Activated CD4-positive, alpha-beta T cell treated with anti-CD3 and anti-CD28 coated beads, Interleukin-2, amount 50 U/mL, for 4 hours (primary cell): ENCODE data around the gene MPZ.
A peak's percentile ranks its signal among the peaks of the same experiment; 100 is the strongest.
"Not testable (repeated sequence)": the region's sequence is repeated elsewhere in the genome, so short reads cannot be mapped to it uniquely, and the experiment has no call there.

Experiments
- DNase-seq, 2 experiments: peaks; one replicate each; pipeline ENCODE4 v3.0.0-alpha.2; 2020

Gene MPZ

DNA sequence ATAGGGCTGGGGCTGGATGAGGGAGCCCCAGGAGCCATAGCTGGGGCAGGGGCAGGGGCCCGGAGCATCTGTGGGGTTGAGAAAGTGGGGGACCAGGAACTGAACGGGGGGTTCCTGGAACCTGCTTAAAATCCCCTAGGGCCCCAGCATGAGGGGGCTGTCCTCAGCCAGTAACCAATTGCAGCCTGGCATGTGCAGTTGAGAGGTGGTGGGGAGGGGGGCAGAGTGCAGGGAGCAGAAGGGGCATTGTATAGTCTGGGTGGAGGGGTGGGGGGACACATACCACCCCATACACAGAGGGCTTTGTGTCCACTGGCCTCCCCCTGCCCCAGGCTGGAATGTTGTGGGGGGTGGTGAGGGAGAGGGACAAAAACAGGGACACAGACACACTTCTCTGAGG lies at the start of gene MPZ:
Gene MPZ (minus strand): TSS at position 101 of the 400 bp plus-strand sequence. CDS start 63 bp downstream, at position 38.
- no peak for DNase-seq

DNA sequence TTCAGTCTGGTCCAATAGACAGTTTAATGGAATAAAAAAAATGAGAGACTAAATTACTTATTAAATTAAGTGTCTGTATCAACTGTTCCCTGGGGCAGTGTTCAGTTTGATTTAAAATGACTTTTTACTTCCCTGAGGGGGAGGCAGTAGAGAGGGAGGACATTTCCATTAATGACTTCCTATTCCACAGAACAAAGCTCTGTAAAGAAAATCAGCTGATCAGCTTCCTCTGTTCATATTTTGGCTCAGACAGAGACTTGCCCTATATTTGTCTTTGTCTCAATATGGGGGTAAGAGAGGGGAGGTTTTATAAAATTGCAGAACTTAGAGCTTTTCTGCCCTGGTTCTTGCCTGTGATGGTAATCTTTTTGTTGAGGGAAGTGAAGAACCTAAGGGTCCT lies 49.5 kb upstream of the MPZ start:
- no peak for DNase-seq

DNA sequence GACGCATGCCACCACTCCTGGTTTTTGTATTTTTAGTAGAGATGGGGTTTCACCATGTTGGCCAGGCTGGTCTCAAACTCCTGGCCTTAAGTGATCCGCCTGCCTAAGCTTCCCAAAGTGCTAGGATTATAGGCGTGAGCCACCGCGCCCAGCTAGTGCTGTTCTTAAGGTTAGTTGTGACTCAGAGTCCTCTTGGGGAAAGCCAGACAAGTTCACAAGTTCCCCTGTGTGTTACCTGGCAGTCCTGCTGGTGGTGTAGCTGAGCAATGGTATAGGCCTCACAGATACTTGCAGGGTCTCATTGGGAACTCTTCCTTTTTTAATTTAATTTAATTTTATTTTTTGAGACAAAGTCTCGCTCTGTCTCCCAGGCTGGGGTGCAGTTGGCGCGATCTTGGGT lies 47.3 kb upstream of the MPZ start:
- DNase-seq = no peak

DNA sequence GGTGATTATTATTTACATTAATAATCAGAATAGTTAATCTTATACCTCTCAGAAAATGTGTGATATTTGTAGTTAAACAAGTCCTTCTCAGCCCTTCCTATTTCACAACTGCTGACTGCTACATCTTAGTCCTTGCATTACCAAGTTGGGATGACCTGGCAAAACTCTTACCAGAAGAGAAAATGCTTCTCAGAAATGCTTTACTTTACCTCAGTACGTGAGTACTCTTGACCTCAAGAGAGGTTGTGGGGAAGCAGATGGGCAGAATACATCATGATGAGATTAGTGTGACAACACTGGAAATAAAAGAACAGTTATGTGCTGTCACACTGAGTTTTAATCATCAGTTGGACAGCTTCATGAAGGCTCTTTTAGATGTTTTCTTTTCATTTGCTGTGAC lies 41.7 kb upstream of the MPZ start:
- DNase-seq = no peak

DNA sequence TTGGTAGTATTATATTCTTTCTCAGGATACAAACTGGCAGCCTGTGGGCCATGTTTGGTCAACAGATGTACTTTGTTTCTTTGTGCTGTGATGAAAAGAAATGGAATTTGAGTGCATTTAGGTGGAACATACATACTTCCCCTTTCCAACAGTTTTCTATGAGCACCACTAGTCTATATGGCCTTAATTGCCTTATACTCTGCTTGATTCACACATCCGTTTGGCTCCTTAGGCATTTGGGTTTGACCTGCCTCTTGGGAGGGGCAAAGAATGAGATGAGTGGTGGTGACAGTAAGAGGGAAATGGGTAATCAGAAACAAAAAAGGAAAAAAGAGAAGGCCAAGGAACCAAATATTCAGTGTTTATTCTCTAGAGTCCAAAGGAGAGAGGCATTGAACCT lies 40.9 kb upstream of the MPZ start:
- DNase-seq = no peak

DNA sequence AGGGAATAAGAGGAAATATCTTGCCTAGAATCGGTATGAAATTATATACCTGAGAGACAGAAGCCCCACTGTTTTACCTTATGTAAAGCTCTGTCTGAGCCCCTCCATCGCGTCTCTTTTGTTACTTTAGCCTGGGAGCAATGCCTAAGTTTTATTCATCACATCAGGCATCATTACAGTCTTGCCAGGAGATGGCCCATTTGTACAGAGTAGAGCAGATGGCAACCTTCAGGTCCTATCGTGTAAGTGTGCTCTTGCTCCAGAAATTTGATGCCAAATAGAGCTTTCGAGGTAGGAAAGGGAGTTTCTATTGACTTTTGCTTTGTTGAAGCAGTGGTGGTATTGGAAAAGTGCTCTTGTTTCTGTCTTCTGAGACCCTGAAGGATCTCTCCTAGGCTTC lies 33.1 kb upstream of the MPZ start:
- DNase-seq = no peak

DNA sequence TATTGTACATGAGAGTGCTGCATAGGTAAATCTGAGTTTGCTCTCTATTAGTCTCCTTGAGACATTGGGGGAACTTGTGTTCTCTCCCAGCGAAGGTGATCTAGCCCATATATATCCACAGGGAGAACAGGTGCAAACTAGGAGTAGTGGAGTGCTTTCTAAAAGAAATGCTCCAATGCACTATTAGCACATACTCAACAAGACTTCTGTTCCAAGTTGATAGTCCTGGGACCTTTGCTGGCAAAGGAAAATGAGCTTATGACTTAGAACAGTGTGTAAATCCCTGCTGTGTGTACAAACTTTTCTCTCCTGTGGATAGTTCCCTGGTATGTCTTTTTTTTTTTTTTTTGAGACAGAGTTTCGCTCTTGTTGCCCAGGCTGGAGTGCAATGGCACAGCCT lies 32.4 kb upstream of the MPZ start:
- no peak for DNase-seq

DNA sequence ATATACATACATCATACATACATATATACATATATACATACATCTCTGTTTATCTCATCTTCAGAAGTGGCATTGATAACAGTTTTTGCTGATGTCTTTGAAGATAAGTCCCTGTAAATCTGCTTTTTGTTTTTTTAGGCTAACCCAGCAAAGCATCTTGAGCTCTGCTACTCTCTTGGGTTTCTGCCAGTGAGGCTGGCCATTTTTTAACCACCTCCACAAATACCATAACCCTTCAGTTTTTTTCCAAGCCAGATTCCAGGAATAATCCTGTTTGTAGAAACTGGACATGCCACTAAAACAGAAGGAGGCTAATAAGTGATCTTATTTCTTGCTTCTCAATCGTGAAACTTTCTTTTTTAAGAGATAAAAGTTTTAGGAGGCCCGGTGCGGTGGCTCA lies 26.0 kb upstream of the MPZ start:
- no peak for DNase-seq

DNA sequence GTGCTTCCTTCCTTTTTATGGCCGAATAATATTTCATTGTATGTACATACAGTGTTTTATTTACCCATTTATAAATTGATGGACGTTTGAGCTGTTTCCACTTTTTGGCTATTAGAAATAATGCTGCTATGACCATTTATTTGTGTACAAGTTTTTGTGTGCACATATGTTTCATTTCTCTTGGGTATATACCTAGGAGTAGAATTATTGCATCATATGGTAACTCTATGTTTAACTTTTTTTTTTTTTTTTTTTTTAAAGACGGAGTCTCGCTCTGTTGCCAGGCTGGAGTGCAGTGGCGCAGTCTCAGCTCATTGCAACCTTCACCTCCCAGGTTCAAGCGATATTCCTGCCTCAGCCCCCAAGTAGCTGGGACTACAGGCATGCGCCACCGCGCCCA lies 23.4 kb upstream of the MPZ start:
- no peak for DNase-seq

DNA sequence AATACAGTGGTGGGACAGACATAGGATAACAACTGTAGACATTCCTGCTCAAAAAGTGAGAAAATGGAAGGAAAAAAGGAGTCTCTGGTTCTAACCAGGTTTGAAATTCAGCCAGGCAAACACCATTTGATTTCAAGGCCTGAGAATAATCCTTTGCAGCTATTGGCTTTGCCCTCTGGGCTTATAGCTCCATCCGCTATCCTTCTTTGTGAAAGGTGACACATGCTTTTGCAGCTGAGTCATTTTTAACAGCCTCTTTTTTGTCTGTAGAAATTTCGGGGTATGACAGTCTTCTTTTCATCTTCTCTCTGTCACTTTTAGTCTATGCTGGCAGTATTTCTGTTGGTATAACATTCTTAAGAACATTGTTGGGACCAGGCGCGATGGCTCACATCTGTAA lies 20.6 kb upstream of the MPZ start:
- no peak for DNase-seq

DNA sequence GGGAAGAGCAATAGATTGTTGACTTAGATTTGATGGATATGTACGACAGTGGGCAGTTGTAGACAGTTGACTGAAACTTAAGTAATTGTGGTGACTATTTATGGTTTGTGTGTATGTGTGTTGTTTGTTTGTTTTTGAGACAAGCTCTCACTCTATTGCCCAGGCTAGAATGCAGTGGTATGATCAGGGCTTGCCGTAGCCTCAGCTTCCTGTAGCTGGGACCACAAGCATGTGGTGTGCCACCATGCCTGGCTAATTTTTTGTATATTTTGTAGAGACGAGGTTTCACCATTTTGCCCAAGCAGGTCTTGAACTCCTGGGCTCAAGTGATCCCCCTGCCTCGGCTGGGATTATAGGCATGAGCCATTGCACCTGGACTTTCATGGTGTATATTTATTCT lies 14.3 kb upstream of the MPZ start:
- DNase-seq = no peak

DNA sequence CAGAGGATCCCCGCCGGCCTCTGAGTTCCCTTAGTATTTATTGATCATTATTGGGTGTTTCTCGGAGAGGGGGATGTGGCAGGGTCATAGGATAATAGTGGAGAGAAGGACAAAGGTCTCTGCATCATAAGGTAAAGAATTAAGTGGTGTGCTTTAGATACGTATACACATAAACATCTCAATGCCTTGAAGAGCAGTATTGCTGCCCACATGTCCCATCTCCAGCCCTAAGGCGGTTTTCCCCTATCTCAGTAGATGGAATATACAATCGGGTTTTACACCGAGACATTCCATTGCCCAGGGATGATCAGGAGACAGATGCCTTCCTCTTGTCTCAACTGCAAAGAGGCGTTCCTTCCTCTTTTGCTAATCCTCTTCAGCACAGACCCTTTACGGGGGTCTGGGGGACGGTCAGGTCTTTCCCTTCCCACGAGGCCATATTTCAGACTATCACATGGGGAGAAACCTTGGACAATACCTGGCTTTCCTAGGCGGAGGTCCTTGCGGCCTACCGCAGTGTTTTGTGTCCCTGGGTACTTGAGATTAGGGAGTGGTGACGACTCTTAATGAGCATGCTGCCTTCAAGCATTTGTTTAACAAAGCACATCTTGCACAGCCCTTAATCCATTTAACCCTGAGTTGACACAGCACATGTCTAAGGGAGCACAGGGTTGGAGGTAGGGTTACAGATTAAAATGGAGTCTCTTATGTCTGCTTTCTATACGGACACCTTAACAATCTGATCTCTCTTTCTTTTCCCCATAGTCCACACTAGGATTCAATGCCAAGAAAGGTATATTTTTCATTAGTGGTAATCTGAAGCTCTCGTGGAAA lies 6.3 kb upstream of the MPZ start:
- DNase-seq = not testable (repeated sequence)

DNA sequence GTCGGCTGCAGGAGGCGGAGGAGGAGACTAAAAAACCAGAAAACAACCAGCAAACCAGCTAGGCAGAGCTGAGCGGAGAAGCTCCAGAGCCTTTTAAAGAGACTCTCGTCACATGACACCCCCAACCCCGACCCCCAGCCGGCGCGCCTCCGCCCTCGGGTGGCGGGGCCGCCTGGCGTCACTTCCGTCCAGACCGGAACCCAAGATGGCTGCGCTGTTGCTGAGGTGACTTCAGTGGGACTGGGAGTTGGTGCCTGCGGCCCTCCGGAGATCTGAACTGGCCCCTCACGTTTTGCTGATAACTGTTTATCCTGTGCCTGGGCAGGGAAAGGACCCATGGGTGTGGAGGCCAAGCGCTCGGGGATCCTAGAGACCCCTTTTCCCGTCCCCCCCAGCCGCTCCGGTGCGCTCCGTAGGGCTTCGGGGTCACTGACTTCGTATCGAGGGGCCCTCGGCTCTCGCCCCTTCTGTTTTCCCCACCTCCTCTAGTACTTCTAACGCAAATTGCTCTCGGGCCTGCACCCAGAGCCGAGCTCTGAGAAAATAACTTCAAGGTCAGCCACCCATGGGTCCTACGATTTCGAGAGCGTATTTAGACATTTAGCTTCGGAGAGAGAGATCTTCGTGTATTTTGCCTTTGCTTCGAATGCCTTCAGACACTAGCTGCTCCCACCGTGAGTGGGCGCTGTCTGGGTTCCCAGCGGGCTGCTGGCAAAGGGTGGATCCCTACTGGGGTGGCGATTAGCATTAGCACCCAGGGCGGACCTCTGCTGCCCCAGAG lies 4.6 kb upstream of the MPZ start, which contains the start of gene SDHC:
Gene SDHC (plus strand): TSS at position 181 of the 781 bp plus-strand sequence. CDS start 25 bp downstream, at position 206.
- DNase-seq = peak; percentile 85

DNA sequence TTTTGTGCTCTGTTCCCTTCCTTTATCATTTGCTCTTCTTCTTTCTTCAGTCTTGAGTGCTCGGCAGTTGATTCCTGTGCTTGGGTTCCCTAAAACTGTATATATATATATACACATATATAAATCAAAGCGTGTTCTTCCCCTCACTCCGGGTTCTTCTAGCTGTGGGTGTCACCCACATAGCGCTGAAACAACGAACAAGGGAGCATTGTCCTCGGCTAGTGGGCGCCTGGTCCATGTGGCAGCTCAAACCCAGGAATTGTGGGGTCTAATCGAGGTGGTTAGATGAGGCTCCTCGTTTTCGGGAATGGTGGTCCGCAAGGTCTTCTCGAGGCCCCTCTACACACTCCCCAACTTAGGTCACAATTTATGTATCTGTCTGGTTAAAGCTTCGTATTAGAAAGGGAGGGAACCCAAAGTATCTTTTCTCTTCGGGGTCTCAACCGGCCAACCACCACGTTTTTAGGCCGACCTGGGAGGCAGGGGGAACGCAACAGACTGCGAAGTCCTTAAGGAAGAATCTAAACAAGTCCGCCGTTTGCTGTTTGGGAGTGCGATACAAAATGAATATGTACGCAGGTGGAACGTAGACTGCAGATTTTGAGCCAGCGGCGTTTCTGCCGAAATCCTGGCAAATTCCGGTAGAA lies 3.9 kb upstream of the MPZ start:
- DNase-seq = no peak

DNA sequence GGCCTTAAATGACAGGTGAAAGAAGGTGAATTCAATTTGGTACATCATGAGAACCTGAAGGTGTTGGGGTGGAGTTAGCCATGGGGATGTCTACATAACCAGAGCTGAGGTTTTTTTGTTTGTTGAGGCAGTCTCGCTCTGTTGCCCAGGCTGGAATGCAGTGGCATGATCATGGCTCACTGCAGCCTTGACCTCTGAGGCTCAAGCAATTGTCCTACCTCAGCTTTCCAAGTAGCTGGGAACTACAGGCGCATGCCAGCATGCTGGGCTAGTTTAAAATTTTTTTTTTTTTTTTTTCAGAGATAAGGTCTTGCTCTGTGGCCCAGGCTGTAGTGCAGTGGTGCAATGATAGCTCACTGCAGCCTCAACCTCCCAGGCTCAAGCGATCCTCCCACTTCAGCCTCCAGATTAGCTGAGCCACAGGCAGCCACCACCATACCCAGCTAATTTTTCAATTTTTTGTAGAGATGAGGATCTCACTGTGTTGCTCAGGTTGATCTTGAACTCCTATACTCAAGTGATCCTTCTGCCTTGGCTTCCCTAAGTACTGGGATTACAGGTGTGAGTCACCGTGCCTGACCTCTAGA lies 1.9 kb upstream of the MPZ start:
- no peak for DNase-seq

DNA sequence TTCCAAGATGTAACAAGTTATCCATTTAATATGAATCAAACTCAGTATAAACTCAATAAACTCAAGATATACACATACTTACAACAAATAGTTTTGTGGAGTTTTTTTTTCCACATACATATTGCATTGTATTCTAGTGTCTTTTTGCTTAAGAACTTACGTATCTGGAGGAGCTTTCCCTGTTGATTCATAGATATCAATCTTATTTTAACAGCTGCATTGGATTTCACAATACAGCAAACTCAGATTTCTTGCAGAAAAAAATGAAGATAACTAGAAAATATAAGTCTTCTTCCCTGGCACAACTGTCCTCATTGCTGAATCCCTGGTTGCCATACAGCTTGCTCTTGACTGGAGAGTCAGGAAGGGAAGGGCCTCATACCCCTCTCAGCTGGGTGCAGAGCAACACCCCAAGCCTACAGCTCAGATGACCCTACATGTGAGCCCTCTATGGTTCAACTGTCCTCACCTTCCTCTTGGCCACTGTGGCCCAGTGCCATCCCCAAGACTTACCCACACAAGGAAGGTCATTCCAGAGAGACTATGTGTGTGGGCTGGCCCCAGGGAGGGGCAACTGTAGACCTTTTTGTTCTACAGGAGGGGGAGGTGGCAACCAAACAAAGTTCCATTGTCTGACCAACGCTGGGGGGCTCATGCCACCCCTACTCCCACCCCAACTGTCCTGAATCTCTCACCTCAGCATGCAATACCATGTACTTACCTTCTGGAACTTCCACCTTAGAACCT lies 1.7 kb downstream of the MPZ start:
- no peak for DNase-seq

DNA sequence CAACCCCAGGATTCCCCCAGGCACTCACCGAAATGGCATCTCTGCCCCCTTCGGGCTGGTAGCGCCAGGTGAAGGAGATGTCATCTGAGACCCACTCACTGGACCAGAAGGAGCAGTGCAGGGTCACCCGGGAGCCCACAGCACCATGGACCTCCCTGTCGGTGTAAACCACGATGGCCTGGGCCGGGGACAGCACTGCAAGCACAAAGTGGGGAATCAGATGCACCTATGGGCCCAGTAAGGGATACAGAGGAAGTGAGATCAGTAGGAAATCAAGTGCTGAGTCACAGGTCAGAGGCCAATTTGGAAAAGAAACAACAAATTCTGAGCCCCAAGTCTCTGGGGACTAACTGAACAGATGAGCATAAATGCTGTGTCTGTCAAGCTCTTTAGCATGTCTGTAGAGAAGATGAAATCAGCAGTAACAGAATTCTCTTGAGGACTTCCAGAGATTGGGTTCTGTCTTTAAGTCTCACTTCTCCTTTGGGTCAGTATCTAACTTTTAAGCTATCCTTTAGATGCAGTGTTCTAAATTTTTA lies 2.5 kb downstream of the MPZ start:
- no peak for DNase-seq

DNA sequence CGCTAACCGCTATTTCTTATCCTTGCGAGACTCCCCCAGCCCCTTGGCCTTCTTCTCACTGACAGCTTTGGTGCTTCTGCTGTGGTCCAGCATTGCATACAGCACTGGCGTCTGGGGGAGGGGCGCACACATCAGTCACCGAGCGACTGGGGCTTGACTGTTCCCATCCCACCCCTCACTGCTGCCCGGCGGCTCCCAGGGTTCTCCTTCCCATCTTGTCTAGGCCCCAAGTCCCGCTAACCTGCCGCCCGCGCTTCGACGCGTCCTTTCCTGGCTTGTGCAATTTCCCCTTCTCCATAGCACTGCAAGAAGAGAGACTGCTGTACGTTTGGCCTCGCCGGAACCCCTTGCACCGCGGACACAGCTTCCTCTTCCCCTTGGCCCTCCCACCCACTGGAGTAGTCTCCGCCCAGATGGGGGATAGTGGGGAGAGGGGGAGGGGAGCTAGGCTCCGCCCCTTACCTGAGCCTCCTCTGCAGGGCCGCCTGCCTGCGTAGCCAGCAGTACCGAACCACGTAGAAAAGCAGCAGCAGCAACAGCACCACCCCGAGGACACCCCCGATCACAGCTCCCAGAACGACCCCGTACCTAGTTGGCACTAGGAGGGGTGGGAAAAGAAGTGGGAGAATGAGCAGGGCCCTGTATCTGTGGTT lies 3.8 kb downstream of the MPZ start:
- peak; percentile 78 for DNase-seq

DNA sequence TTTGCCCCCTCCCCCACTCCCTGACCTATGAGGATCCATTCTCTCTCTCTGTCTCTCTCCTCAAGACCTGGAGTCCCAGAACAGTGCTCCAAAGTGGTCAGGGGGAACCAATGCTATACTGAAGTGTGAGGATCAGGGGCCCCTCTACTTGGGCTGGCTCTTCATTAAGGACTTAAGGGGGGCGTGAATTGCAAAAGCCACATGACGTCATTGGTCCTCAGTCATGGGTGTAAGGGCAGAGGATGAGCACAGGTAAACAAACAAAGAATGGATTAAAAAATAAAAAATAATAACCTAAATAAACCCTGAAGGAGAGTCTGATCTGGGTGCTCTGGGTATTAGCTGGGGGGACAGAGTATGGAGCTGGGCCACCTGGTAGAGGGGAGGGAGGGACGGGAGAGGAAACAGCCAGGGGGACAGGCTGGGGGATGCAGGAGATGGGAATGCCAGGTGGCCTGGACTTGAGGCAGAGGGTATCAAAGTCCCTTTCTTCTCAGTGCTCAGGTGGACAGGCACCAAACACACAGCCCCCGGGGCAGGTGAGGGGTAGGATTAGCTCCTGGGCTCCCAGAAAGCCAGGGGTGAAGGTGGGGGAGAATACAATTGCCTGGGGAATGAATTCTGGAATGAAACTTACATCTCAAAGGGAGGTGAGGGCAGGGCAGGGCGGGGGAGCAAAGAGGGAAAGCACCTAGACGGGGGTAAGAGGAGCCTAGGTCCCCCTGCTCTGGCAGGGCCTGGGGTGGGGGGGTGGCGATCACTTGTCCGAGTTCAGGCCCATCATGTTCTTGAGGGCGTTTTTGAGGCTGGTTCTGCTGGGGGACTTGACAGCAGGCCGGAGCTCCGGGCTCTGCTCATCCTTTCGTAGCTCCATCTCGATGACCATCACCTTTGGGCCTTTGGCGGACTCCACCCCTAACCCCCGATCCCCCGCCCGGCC lies 4.6 kb downstream of the MPZ start:
- DNase-seq = no peak

DNA sequence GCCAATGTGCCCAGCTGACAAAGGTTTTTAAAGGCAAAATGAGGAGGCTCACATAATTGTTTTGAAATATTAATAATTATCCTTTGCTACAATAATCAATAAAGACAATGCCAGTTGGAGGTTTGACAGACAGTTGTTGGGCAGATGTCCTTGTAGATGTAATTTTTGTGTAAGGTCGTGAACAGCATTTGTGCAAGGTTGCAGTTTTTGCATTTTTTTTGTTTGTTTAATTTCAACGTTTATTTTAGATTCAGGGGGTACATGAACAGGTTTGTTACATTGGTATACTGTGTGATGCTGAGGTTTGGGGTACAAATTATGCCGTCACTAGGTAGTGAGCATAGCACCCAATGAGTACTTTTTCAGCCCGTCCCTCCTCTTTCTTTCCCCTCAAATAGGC lies 9.3 kb downstream of the MPZ start:
- no peak for DNase-seq

DNA sequence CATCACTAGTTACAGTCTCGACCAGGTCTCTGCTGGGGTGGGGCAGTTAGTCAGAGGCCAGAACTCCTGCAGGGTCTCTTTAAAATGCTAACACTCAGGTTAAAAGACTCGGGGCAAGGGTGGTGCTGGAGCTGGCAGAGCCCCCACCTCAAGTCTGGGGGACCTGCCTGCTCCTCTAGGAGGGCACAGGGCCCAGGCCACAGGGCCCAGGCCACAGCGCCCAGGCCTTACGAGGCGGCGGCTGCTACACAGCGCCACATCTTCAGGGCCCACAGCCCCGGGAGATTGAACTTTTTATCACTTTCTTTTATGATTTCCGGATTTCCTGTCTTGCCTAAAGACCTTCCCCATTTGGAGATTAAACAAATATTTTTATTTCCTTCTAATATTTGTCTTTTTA lies 10.4 kb downstream of the MPZ start:
- no peak for DNase-seq
